BLaER1 treated with 17β-estradiol and CSF1 and Interleukin-3, amounts not matched to agents 10 nM and 100 nM (cell line): ENCODE measurements around the gene ZNF681.
"Not testable (repeated sequence)": the region's sequence is repeated elsewhere in the genome, so short reads cannot be mapped to it uniquely, and the experiment has no call there.

Source experiments
- H3K27ac ChIP-seq, 11 experiments: shearing (Covaris generic); formaldehyde crosslinking; 2 replicates each; pipeline ENCODE4 v1.8.1; 2022
- H3K27me3 ChIP-seq, 11 experiments: shearing (Covaris generic); formaldehyde crosslinking; 2 replicates each; pipeline ENCODE4 v1.8.1; 2022
- H3K36me3 ChIP-seq, 11 experiments: shearing (Covaris generic); formaldehyde crosslinking; 2 replicates each; pipeline ENCODE4 v1.8.1; 2022
- H3K4me1 ChIP-seq, 10 experiments: shearing (Covaris generic); formaldehyde crosslinking; 2 replicates each; pipeline ENCODE4 v1.8.1; 2022
- H3K4me2 ChIP-seq, 11 experiments: shearing (Covaris generic); formaldehyde crosslinking; 2 replicates each; pipeline ENCODE4 v1.8.1; 2022
- H3K4me3 ChIP-seq, 10 experiments: shearing (Covaris generic); formaldehyde crosslinking; 2 replicates each; pipeline ENCODE4 v1.8.1; 2022
- H3K9ac ChIP-seq, 11 experiments: shearing (Covaris generic); formaldehyde crosslinking; 2 replicates each; pipeline ENCODE4 v1.8.1; 2022
- H3K9me3 ChIP-seq, 11 experiments: shearing (Covaris generic); formaldehyde crosslinking; replicated peaks in 1 of 11; 2 replicates each; pipeline ENCODE4 v1.8.1; 2022
- H4K20me1 ChIP-seq, 11 experiments: shearing (Covaris generic); formaldehyde crosslinking; 2 replicates each; pipeline ENCODE4 v1.8.1; 2022
- Cebpa-rat ChIP-seq, 11 experiments: shearing (Covaris generic); IDR thresholded peaks; 2 replicates each; pipeline ENCODE4 v1.8.1; 2022

ZNF681 gene

DNA sequence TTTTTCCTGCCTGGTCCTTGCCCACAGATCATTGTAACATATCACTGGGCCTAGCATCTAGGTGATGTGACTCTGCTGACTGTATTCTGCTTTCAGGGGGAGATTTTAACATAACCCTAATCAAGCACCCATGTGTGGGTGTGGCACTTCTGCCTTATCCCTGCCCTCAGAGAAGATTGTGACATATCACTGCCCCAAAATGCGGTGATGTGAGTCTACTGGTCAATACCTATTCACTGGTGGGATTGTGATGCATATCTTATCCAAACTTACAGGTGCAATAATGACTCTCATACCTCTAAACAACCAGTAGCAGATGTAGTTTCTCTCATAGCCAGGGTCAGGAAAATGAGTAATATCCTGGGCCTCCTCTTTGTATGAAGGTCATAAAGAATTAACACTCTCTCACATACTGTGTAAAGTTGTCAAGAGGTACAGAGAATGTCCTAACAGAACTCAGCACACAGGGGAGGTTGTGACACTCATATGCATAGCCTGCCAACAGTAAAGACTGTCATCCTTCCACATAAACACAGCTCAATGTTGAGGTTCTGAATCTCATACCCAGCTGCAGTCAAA, 12.1 kb upstream of the ZNF681 start:
- no peak for TF ChIP-seq Cebpa-rat (IDR thresholded peaks at IDR 0.05)
- Histone ChIP-seq H3K4me2 (no peak overlapping the region), H3K27ac (no peak overlapping the region), H3K4me3 (no peak overlapping the region), H3K36me3 (peaks cover 0 to 13% (median 0%) of the 10 kb centered on the region in 11 experiments; a peak in 7 of 22 replicates), H3K4me1 (no peaks in the 10 kb centered on the region), H4K20me1 (no peaks in the 10 kb centered on the region), H3K9me3 (peaks cover 20 to 34% (median 26%) of the 10 kb centered on the region in 11 experiments; a peak in 20 of 22 replicates), H3K9ac (no peak overlapping the region), H3K27me3 (no peaks in the 10 kb centered on the region)

- no peak overlapping the region for H3K9ac ChIP-seq
- H3K27me3 ChIP-seq: no peaks in the 10 kb centered on the region
- H3K4me1 ChIP-seq: no peaks in the 10 kb centered on the region
- H3K9me3 ChIP-seq: peaks cover 20 to 43% (median 30%) of the 10 kb centered on the region in 11 experiments; a peak in 20 of 22 replicates
- H4K20me1 ChIP-seq: no peaks in the 10 kb centered on the region
- peaks cover 0 to 13% (median 0%) of the 10 kb centered on the region in 11 experiments; a peak in 7 of 22 replicates for H3K36me3 ChIP-seq
- no peak overlapping the region for H3K4me2 ChIP-seq
- H3K4me3 ChIP-seq: no peak overlapping the region
- H3K27ac ChIP-seq: no peak overlapping the region
- TF ChIP-seq Cebpa-rat (IDR thresholded peaks at IDR 0.05): no peak
Measured at GRCh38 chr19:23769691-23770468, 11.2 kb upstream of the ZNF681 start.

GRCh38 chr19:23766951-23767350, 8.3 kb upstream of the ZNF681 start:
- Histone ChIP-seq H3K9me3 (peaks cover 38 to 72% (median 55%) of the 10 kb centered on the region in 11 experiments), H3K4me2 (no peak overlapping the region), H3K4me3 (no peak overlapping the region), H3K9ac (no peak overlapping the region), H3K4me1 (peaks cover 0 to 7% (median 0%) of the 10 kb centered on the region in 10 experiments; a peak in 2 of 20 replicates), H3K36me3 (peaks cover 0 to 13% (median 0%) of the 10 kb centered on the region in 11 experiments; a peak in 7 of 22 replicates), H3K27ac (no peak overlapping the region), H4K20me1 (no peaks in the 10 kb centered on the region), H3K27me3 (peaks cover 0 to 16% (median 12%) of the 10 kb centered on the region in 11 experiments; a peak in 16 of 22 replicates)
- no peak for TF ChIP-seq Cebpa-rat (IDR thresholded peaks at IDR 0.05)

DNA sequence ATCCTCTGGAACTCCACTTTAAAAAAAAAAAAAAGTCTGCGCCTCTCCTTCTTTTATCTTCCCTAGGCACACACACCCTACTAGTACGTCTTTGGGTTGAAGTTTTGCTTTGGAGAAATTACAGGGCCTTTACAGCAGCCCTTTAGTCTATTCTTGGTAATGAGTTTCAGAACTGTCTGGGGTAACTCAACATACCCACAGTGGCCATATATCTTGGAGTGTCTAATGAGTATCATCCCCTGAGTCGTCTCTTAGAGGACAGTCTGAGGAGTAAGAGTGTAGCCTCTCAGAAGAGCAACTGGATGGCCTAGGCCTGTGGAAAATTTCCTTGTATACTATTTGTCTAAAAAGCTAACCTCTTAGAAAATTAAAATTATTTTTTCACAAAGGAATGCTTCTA, 6.1 kb upstream of the ZNF681 start:
- peaks cover 0 to 13% (median 0%) of the 10 kb centered on the region in 11 experiments; a peak in 6 of 22 replicates for H3K36me3 ChIP-seq
- no peak for TF ChIP-seq Cebpa-rat (IDR thresholded peaks at IDR 0.05)
- no peak overlapping the region for H3K27ac ChIP-seq
- H3K9ac ChIP-seq: no peak overlapping the region
- H3K4me3 ChIP-seq: no peak overlapping the region
- peaks cover 0 to 12% (median 2%) of the 10 kb centered on the region in 10 experiments; a peak in 8 of 20 replicates for H3K4me1 ChIP-seq
- H3K9me3 ChIP-seq: peaks cover 54 to 92% (median 70%) of the 10 kb centered on the region in 11 experiments
- no peak overlapping the region for H3K4me2 ChIP-seq
- peaks cover 0 to 16% (median 12%) of the 10 kb centered on the region in 11 experiments; a peak in 16 of 22 replicates for H3K27me3 ChIP-seq
- H4K20me1 ChIP-seq: no peaks in the 10 kb centered on the region

GRCh38 chr19:23762884-23763711, 4.4 kb upstream of the ZNF681 start:
- Histone ChIP-seq H3K4me3 (peak overlapping the region; percentile 60 to 74 (median 68)), H3K4me2 (peak overlapping the region; percentile 53 to 75 (median 64)), H3K36me3 (peaks cover 0 to 8% (median 0%) of the 10 kb centered on the region in 11 experiments; a peak in 3 of 22 replicates), H3K9me3 (peaks cover 43 to 83% (median 62%) of the 10 kb centered on the region in 11 experiments), H3K4me1 (peaks cover 0 to 20% (median 4%) of the 10 kb centered on the region in 10 experiments; a peak in 9 of 20 replicates), H3K27ac (peak overlapping the region in 10 of 11 experiments; percentile 27 to 69 (median 60); a peak in 18 of 22 replicates), H3K27me3 (peaks cover 0 to 16% (median 12%) of the 10 kb centered on the region in 11 experiments; a peak in 16 of 22 replicates), H4K20me1 (no peaks in the 10 kb centered on the region), H3K9ac (peak overlapping the region; percentile 56 to 78 (median 73); a peak in 21 of 22 replicates)
- TF ChIP-seq Cebpa-rat (IDR thresholded peaks at IDR 0.05): no peak

DNA sequence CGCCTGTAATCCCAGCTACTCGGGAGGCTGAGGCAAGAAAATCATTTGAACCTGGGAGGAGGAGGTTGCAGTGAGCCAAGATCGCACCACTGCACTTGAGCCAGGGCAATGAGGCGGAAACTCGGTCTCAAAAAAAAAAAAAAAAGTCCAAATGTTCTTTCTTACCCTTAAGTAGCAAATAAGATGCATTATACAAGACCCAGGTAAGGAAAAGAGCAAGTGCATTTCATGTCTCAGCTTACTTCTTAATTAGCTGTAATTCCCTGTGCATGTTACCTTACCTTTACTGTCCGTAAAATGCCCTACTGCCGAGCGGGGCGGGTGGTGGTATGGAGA, 3.8 kb upstream of the ZNF681 start:
- peaks cover 2 to 23% (median 6%) of the 10 kb centered on the region in 10 experiments; a peak in 17 of 20 replicates for H3K4me1 ChIP-seq
- no peaks in the 10 kb centered on the region for H4K20me1 ChIP-seq
- H3K4me3 ChIP-seq: peak overlapping the region; percentile 60 to 74 (median 68)
- peak overlapping the region; percentile 53 to 75 (median 64); a peak in 19 of 22 replicates for H3K4me2 ChIP-seq
- peaks cover 37 to 78% (median 57%) of the 10 kb centered on the region in 11 experiments for H3K9me3 ChIP-seq
- H3K27me3 ChIP-seq: peaks cover 0 to 16% (median 12%) of the 10 kb centered on the region in 11 experiments; a peak in 16 of 22 replicates
- H3K9ac ChIP-seq: peak overlapping the region in 6 of 11 experiments; percentile 56 to 77 (median 72); a peak in 7 of 22 replicates
- peaks cover 0 to 8% (median 0%) of the 10 kb centered on the region in 11 experiments; a peak in 3 of 22 replicates for H3K36me3 ChIP-seq
- no peak for TF ChIP-seq Cebpa-rat (IDR thresholded peaks at IDR 0.05)
- no peak overlapping the region for H3K27ac ChIP-seq

- not testable (repeated sequence) for H3K9ac ChIP-seq, H3K4me3 ChIP-seq
- H3K4me1 ChIP-seq: peaks cover 4 to 28% (median 9%) of the 10 kb centered on the region in 10 experiments; a peak in 17 of 20 replicates
Measured at GRCh38 chr19:23760326-23760725, 1.6 kb upstream of the ZNF681 start.

DNA sequence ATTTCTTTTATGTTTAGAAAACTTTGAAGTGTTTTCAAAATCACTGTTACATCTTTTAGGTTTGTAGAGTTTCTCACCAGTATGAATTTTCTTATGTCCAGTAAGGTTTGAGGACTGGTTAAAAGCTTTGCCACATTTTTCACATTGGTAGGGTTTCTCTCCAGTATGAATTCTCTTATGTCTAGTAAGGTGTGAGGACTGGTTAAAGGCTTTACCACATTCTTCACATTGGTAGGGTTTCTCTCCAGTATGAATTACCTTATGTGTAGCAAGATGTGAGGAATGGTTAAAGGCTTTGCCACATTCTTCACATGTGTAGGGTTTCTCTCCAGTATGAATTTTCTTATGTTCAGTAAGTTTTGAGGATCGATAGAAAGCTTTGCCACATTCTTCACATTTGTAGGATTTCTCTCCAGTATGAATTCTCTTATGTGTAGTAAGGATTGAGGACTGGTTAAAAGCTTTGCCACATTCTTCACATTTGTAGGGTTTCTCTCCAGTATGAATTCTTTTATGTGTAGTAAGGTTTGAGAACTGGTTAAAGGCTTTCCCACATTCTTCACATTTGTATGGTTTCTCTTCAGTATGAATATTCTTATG, 15.0 kb downstream of the ZNF681 start:
- Histone ChIP-seq H3K36me3 (peaks cover 66 to 96% (median 83%) of the 10 kb centered on the region in 11 experiments), H3K4me3 (peak overlapping the region in 7 of 10 experiments; percentile 3 to 38 (median 22); a peak in 8 of 20 replicates), H3K9me3 (peaks cover 94 to 100% (median 99%) of the 10 kb centered on the region in 11 experiments)
- not testable (repeated sequence) for H4K20me1 ChIP-seq, H3K27ac ChIP-seq, H3K4me2 ChIP-seq, H3K27me3 ChIP-seq, H3K4me1 ChIP-seq, H3K9ac ChIP-seq

More at GRCh38 chr19:23760326-23760725, 1.6 kb upstream of the ZNF681 start:
- not testable (repeated sequence) for H3K27ac ChIP-seq, H4K20me1 ChIP-seq
- Histone ChIP-seq H3K27me3 (peaks cover 0 to 16% (median 12%) of the 10 kb centered on the region in 11 experiments; a peak in 16 of 22 replicates), H3K4me2 (peak overlapping the region in 6 of 11 experiments; percentile 9 to 41 (median 24); a peak in 5 of 22 replicates), H3K9me3 (peaks cover 45 to 75% (median 58%) of the 10 kb centered on the region in 11 experiments), H3K36me3 (peaks cover 4 to 18% (median 15%) of the 10 kb centered on the region in 11 experiments; a peak in 19 of 22 replicates)

GRCh38 chr19:23730729-23731465, 27.8 kb downstream of the ZNF681 start:
- not testable (repeated sequence) for H3K4me2 ChIP-seq

GRCh38 chr19:23724161-23724560, 34.5 kb downstream of the ZNF681 start:
- not testable (repeated sequence) for H3K4me2 ChIP-seq, H3K9ac ChIP-seq, H3K36me3 ChIP-seq, H3K4me1 ChIP-seq, H4K20me1 ChIP-seq, H3K27ac ChIP-seq, H3K4me3 ChIP-seq, H3K27me3 ChIP-seq
- H3K9me3 ChIP-seq: peaks cover 4 to 31% (median 7%) of the 10 kb centered on the region in 11 experiments; a peak in 10 of 22 replicates

More at GRCh38 chr19:23730729-23731465, 27.8 kb downstream of the ZNF681 start:
- H3K27me3 ChIP-seq, H3K9ac ChIP-seq, H3K4me1 ChIP-seq, H3K36me3 ChIP-seq, H4K20me1 ChIP-seq, H3K27ac ChIP-seq, H3K4me3 ChIP-seq: not testable (repeated sequence)
- peaks cover 20 to 32% (median 23%) of the 10 kb centered on the region in 11 experiments for H3K9me3 ChIP-seq
